Subcutaneous adipose tissue (tissue), 4 donors: ENCODE results near the gene ZMAT5. TPM values are rescaled to one million over a fixed set of nuclear protein-coding genes. Genes with fewer than 3 reads are reported as not detected.

Experiments used
- CTCF ChIP-seq: fragments of 450-650 bp; IDR thresholded peaks from one replicate; pipeline ENCODE4 v1.5.1; 2016; ENCODE audit warnings: low read depth, mild to moderate bottlenecking, control low read depth, antibody characterized with exemption, moderate library complexity
- small RNA-seq: library from RNA; depleted of rRNA; stranded (forward); fragments of <200 nt; gene quantifications from one replicate; pipeline ENCODE3, GENCODE V24; 2016
- total RNA-seq, 4 donors: library from RNA; depleted of rRNA; stranded (reverse); fragments of >200 nt; gene quantifications; one replicate each; pipeline ENCODE4 v1.1.0, GENCODE V29; 2016

Gene ZMAT5
- total RNA-seq, 4 donors from 2014 or later = 12.1 to 23.8 (median 17.0) TPM

- no peak for TF ChIP-seq CTCF
Measured at GRCh38 chr22:29683536-29683935, 83.3 kb downstream of the ZMAT5 start.

Small RNA genes within 50 kb of the gene (small RNA-seq; reads per million reads assigned to genes)
- gene AC004882.2 = not detected
- gene RF00019 = 0.49 reads per million

Other genes starting within 250 kb of the ZMAT5 start
- 10 to 100 TPM; 26.9 to 55.8 (median 46.2) TPM for gene THOC5, start 213.2 kb downstream of the ZMAT5 start, total RNA-seq
- gene NIPSNAP1, start 185.9 kb downstream of the ZMAT5 start, total RNA-seq = 10 to 100 TPM in 1 of 4 donors, 1 to 10 TPM in 3; 2.3 to 10.0 (median 6.4) TPM
- 10 to 100 TPM; 18.9 to 28.6 (median 20.7) TPM for gene NF2, start 163.4 kb downstream of the ZMAT5 start, total RNA-seq
- gene CABP7, start 47.0 kb downstream of the ZMAT5 start, total RNA-seq = not detected
- gene UQCR10, start 362 bp upstream of the ZMAT5 start, total RNA-seq = 10 to 100 TPM; 45.1 to 83.5 (median 66.0) TPM
- 100 to 1,000 TPM in 1 of 4 donors, 10 to 100 TPM in 3; 37.7 to 113 (median 64.8) TPM for gene ASCC2, start 71.3 kb upstream of the ZMAT5 start, total RNA-seq
- gene MTMR3, start 116.2 kb upstream of the ZMAT5 start, total RNA-seq = 10 to 100 TPM; 46.6 to 78.6 (median 61.7) TPM